ENCODE measurements around the gene HELZ. TPM values are rescaled to one million over a fixed set of nuclear protein-coding genes. Genes with fewer than 3 reads are reported as not detected.
"Not testable (repeated sequence)": the region's sequence is repeated elsewhere in the genome, so short reads cannot be mapped to it uniquely, and the experiment has no call there.

Gene HELZ
- polyA plus RNA-seq, 2 of the 4 experiments (the other 2 are of a cell fraction): 5.6 to 18.3 TPM

DNA sequence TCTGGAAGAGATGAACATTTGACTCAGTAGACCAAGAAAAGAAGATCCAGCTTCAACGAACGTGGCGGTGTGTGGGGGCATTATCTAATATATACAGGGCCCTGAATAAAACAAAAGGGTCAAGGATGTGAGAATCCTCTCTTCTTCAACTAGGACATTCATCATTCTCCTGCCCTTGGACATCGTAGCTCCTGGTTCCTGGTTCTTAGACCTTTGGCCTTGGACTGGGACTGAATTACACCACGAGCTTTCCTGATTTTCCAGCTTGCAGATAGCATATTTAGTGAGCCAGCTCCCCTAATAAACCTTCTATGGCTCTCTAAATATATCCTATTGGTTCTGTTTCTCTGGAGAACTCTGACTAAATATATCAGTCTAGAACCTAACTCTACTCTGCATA is 29.5 kb upstream of the HELZ start:
- ChIA-PET CTCF (interaction anchor here (1.1 to 2.2 kb wide), 3 partner anchors 12 to 111 kb away, joined by 4 to 5 read pairs (median 4); no protein-coding TSS in a partner anchor), POLR2A (no interaction called here)
- Histone ChIP-seq H3K27ac (no peak overlapping the region), H3K4me3 (no peak overlapping the region), H3K4me1 (no peaks in the 10 kb centered on the region), H3K9me3 (no peaks in the 10 kb centered on the region), H3K4me2 (no peak overlapping the region)
- TF ChIP-seq HOXB5 (CRISPR knock-in tag; IDR thresholded peaks at IDR 0.05): no peak
- TF ChIP-seq HEYL (CRISPR knock-in tag; IDR thresholded peaks at IDR 0.05): no peak
- TF ChIP-seq KDM5A (IDR thresholded peaks at IDR 0.05): no peak
- TF ChIP-seq ESRRA (IDR thresholded peaks at IDR 0.05; ENCODE audit: borderline replicate concordance, low read length): no peak
- TF ChIP-seq SMC3 (IDR thresholded peaks at IDR 0.05): no peak
- no peak for TF ChIP-seq CHD2 (IDR thresholded peaks at IDR 0.05; ENCODE audit: low read length, partially characterized antibody)
- TF ChIP-seq, protein P1, sequence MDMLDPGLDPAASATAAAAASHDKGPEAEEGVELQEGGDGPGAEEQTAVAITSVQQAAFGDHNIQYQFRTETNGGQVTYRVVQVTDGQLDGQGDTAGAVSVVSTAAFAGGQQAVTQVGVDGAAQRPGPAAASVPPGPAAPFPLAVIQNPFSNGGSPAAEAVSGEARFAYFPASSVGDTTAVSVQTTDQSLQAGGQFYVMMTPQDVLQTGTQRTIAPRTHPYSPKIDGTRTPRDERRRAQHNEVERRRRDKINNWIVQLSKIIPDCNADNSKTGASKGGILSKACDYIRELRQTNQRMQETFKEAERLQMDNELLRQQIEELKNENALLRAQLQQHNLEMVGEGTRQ (IDR thresholded peaks at IDR 0.05): no peak
- no peak for TF ChIP-seq KDM1A (IDR thresholded peaks at IDR 0.05; ENCODE audit: low read depth)
- no peak for FAIRE-seq
- no peak for ATAC-seq
- 66% methylated on average over 5 of the region's 5 CpGs for WGBS (ENCODE audit: missing lambda C conversion rate)
- DNase-seq (ENCODE audit: low read depth in 1 of 2, low spot score in 1 of 2): no peak

DNA sequence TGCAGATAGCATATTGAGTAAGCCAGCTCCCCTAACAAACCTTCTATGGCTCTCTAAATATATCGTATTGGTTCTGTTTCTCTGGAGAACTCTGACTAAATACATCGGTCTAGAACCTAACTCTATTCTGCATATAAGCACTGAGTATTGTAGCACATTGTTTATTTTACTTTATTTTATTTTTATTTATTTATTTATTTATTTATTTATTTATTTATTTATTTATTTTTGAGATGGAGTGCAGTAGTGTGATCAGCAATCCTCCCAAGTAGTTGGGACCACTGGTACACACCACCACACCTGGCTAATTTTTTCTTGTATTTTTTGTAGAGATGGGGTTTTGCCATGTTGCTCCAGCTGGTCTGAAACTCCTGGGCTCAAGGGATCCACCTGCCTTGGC is 28.9 kb upstream of the HELZ start:
- Histone ChIP-seq H3K27ac (no peak overlapping the region), H3K4me1 (no peaks in the 10 kb centered on the region), H3K9me3 (no peaks in the 10 kb centered on the region), H3K4me3 (no peak overlapping the region), H3K4me2 (no peak overlapping the region)
- TF ChIP-seq MAZ (IDR thresholded peaks at IDR 0.05; ENCODE audit: borderline replicate concordance, low read depth, low read length): no peak
- TF ChIP-seq ZC3H11A (IDR thresholded peaks at IDR 0.05): peak; percentile 87
- CTCF ChIA-PET: interaction anchor here (0.7 to 3.0 kb wide), 8 partner anchors 13 to 416 kb away, joined by 3 to 22 read pairs (median 4); no protein-coding TSS in a partner anchor
- no peak for ATAC-seq
- no peak for DNase-seq (ENCODE audit: low read depth in 1 of 2, low spot score in 1 of 2)
- POLR2A ChIA-PET: no interaction called here
- no peak for FAIRE-seq
- 92% methylated on average over 2 of the region's 2 CpGs for WGBS (ENCODE audit: missing lambda C conversion rate)

DNA sequence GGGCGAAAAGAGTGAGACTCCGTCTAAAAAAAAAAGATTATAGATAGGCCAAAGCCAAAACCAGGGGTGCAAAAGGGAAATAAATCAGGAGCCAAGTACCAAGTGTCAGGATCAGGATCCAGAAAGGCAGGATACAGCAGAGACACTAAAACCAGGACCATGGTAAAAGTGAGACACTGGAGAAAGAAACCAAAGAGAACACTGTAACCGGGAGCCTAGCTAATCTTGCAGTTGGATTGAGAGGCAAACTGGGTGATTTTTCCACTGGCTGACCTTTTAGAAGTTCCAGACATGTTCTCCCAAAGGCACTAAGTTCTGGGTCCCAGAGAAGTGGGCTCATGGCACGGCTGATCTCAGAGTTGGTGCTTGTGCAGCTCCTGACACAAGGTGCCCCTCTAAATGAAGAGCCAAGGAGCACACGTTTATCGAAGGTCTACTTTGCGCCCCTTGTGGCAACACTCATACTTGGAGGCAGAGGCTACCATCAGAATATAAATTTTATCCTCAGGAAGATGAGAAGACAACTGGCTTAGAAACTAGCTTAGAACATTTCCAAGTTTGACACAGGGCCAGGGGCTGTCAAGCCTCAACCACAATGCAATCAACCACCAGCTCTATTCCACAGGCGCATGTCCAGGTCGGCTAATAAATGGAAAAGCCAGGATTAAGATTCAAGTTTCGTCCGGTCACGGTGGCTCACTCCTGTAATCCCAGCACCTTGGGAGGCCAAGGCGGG is 27.5 kb upstream of the HELZ start:
- no peak for FAIRE-seq
- CTCF ChIA-PET: interaction anchor here (0.9 to 3.0 kb wide), 17 partner anchors 8 to 142 kb away, joined by 3 to 22 read pairs (median 5); no protein-coding TSS in a partner anchor
- POLR2A ChIA-PET: no interaction called here
- peak; percentile 90 to 95 for ATAC-seq
- peak; percentile 61 to 70 for DNase-seq (ENCODE audit: low read depth in 1 of 2, low spot score in 1 of 2)
- no peaks in the 10 kb centered on the region for H3K9me3 ChIP-seq
- TF ChIP-seq, protein P2, sequence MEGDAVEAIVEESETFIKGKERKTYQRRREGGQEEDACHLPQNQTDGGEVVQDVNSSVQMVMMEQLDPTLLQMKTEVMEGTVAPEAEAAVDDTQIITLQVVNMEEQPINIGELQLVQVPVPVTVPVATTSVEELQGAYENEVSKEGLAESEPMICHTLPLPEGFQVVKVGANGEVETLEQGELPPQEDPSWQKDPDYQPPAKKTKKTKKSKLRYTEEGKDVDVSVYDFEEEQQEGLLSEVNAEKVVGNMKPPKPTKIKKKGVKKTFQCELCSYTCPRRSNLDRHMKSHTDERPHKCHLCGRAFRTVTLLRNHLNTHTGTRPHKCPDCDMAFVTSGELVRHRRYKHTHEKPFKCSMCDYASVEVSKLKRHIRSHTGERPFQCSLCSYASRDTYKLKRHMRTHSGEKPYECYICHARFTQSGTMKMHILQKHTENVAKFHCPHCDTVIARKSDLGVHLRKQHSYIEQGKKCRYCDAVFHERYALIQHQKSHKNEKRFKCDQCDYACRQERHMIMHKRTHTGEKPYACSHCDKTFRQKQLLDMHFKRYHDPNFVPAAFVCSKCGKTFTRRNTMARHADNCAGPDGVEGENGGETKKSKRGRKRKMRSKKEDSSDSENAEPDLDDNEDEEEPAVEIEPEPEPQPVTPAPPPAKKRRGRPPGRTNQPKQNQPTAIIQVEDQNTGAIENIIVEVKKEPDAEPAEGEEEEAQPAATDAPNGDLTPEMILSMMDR (IDR thresholded peaks at IDR 0.05): peak; percentile 44
- TF ChIP-seq EP300 (IDR thresholded peaks at IDR 0.05): no peak
- TF ChIP-seq HOXB5 (CRISPR knock-in tag; IDR thresholded peaks at IDR 0.05): no peak
- TF ChIP-seq HOXA7 (CRISPR knock-in tag; IDR thresholded peaks at IDR 0.05): no peak
- no peak for TF ChIP-seq RARB (CRISPR knock-in tag; IDR thresholded peaks at IDR 0.05)
- TF ChIP-seq RAD21 (conservative IDR thresholded peaks at IDR 0.05 in 1 of 2, IDR thresholded peaks at IDR 0.05 in 1 of 2): peak in 1 of 2 experiments; percentile 40; a peak in 2 of 5 replicates
- TF ChIP-seq ZFP36 (IDR thresholded peaks at IDR 0.05; ENCODE audit: borderline replicate concordance, partially characterized antibody): no peak
- TF ChIP-seq, protein P3, sequence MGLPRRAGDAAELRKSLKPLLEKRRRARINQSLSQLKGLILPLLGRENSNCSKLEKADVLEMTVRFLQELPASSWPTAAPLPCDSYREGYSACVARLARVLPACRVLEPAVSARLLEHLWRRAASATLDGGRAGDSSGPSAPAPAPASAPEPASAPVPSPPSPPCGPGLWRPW (IDR thresholded peaks at IDR 0.05): no peak
- no peak overlapping the region for H3K27ac ChIP-seq
- no peak overlapping the region for H3K4me3 ChIP-seq
- 65% methylated on average over 13 of the region's 13 CpGs for WGBS (ENCODE audit: missing lambda C conversion rate)
- H3K4me1 ChIP-seq: no peaks in the 10 kb centered on the region
- H3K4me2 ChIP-seq: no peak overlapping the region

DNA sequence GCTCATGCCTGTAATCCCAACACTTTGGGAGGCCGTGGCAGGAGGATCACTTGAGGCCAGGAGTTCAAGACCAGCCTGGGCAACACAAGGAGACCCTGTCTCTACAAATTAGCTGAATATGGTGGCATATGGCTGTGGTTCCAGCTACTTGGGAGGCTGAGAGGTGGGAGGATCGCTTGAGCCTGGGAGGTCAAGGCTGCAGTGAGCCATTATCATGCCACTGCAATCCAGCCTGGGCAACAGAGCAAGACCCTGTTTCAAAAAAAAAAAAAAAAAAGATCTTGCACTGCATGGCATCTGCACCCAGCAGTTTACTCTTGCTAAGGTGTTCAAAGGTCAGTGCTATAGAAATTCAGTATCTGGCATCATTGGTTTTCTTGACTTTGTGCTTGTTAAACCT is 26.2 kb upstream of the HELZ start:
- ChIA-PET POLR2A (interaction anchor here (0.7 kb wide), 1 partner anchor 105 kb away, joined by 3 read pairs; no protein-coding TSS in a partner anchor), CTCF (interaction anchor here (2.8 to 3.0 kb wide), 2 partner anchors 17 to 20 kb away, joined by 11 to 22 read pairs; no protein-coding TSS in a partner anchor)
- not testable (repeated sequence) for H3K4me2 ChIP-seq; H3K9me3 ChIP-seq; H3K27ac ChIP-seq; FAIRE-seq; DNase-seq (ENCODE audit: low read depth in 1 of 2, low spot score in 1 of 2); ATAC-seq; H3K4me3 ChIP-seq; H3K4me1 ChIP-seq
- 28% methylated on average over 2 of the region's 2 CpGs for WGBS (ENCODE audit: missing lambda C conversion rate)
